MM.1S (cell line): ENCODE results near the gene CAMKK2.
A peak's percentile ranks its signal among the peaks of the same experiment; 100 is the strongest.

Experiments used
- DNase-seq: peaks from one replicate; pipeline ENCODE4 v3.0.0-alpha.2; 2015
- H2AFZ ChIP-seq: fragments of 300-600 bp; sonication (generic); 2 replicates; pipeline ENCODE4 v1.6.0; 2016; ENCODE audit warnings: antibody characterized with exemption, low read length
- H3F3A ChIP-seq: fragments of 300-600 bp; sonication (generic); 2 replicates; pipeline ENCODE4 v1.6.1; 2016; ENCODE audit warnings: mild to moderate bottlenecking, antibody characterized with exemption, low read length, moderate library complexity, mixed read lengths; ENCODE audit not compliant: insufficient read depth
- H3K27ac ChIP-seq: fragments of 300-600 bp; sonication (generic); 2 replicates; pipeline ENCODE4 v1.5.1; 2016; ENCODE audit warnings: mild to moderate bottlenecking, low read length
- H3K27me3 ChIP-seq: fragments of 300-600 bp; sonication (generic); replicated peaks from 2 replicates; pipeline ENCODE4 v1.6.0; 2016; ENCODE audit warnings: low read length; ENCODE audit not compliant: insufficient read depth
- H3K36me3 ChIP-seq: fragments of 300-600 bp; sonication (generic); replicated peaks from 2 replicates; pipeline ENCODE4 v1.6.1; 2016; ENCODE audit warnings: mild to moderate bottlenecking, low read length, mixed read lengths; ENCODE audit not compliant: insufficient read depth
- H3K4me1 ChIP-seq: fragments of 300-600 bp; sonication (generic); 2 replicates; pipeline ENCODE4 v1.6.1; 2016; ENCODE audit warnings: low read length, mixed read lengths
- H3K4me2 ChIP-seq: fragments of 300-600 bp; sonication (generic); 2 replicates; pipeline ENCODE4 v1.6.0; 2016; ENCODE audit warnings: low read depth, low read length
- H3K4me3 ChIP-seq: fragments of 300-600 bp; sonication (generic); 2 replicates; pipeline ENCODE4 v1.5.1; 2016; ENCODE audit warnings: low read length, mixed read lengths
- H3K79me2 ChIP-seq: fragments of 300-600 bp; sonication (generic); 2 replicates; pipeline ENCODE4 v1.6.1; 2016; ENCODE audit warnings: mixed run types, low read length, mixed read lengths
- H3K9ac ChIP-seq: fragments of 300-600 bp; sonication (generic); 2 replicates; pipeline ENCODE4 v1.6.1; 2016; ENCODE audit warnings: low read length, mixed read lengths
- H3K9me2 ChIP-seq: fragments of 300-600 bp; sonication (generic); replicated peaks from 2 replicates; pipeline ENCODE4 v1.6.1; 2016; ENCODE audit warnings: mild to moderate bottlenecking, low read length, mixed read lengths; ENCODE audit not compliant: insufficient read depth
- H3K9me3 ChIP-seq: fragments of 300-600 bp; sonication (generic); replicated peaks from 2 replicates; pipeline ENCODE4 v1.6.1; 2016; ENCODE audit warnings: mild to moderate bottlenecking, low read length, mixed read lengths; ENCODE audit not compliant: insufficient read depth
- H4K20me1 ChIP-seq: fragments of 300-600 bp; sonication (generic); 2 replicates; pipeline ENCODE4 v1.6.1; 2016; ENCODE audit warnings: mild to moderate bottlenecking, low read length, moderate library complexity, mixed read lengths; ENCODE audit not compliant: insufficient read depth
- CTCF ChIP-seq: fragments of 300-600 bp; sonication (generic); IDR thresholded peaks from 2 replicates; pipeline ENCODE4 v1.5.1; 2016; ENCODE audit warnings: antibody characterized with exemption, low read length, mixed read lengths
- EZH2 ChIP-seq: fragments of 300-600 bp; sonication (generic); optimal IDR thresholded peaks from 2 replicates; pipeline ENCODE3; 2017; ENCODE audit warnings: low read depth, mild to moderate bottlenecking, antibody characterized with exemption, low read length, mixed read lengths
- EZH2phosphoT487 ChIP-seq: fragments of 300-600 bp; sonication (generic); IDR thresholded peaks from 2 replicates; pipeline ENCODE4 v1.6.1; 2018; ENCODE audit warnings: antibody characterized with exemption, low read length

The CAMKK2 gene

GRCh38 chr12:121295116-121295745 lies 1.3 kb downstream of the CAMKK2 start:
- no peaks in the 10 kb centered on the region for H4K20me1 ChIP-seq
- peaks cover 14% of the 10 kb centered on the region; the same call in 1 of the 2 replicates for H3F3A ChIP-seq
- peaks cover 49% of the 10 kb centered on the region for H3K79me2 ChIP-seq
- H2AFZ ChIP-seq = no peak overlapping the region
- no peaks in the 10 kb centered on the region for H3K9me2 ChIP-seq
- H3K27me3 ChIP-seq = no peaks in the 10 kb centered on the region
- peak overlapping the region; percentile 78; the same call in 1 of the 2 replicates for H3K9ac ChIP-seq
- TF ChIP-seq CTCF (no peak), EZH2 (no peak)
- peak overlapping the region; percentile 23; the same call in 1 of the 2 replicates for H3K27ac ChIP-seq
- no peaks in the 10 kb centered on the region for H3K9me3 ChIP-seq
- H3K4me2 ChIP-seq = peak overlapping the region; percentile 60
- peak; percentile 17 for DNase-seq
- H3K4me1 ChIP-seq = peaks cover 11% of the 10 kb centered on the region
- H3K4me3 ChIP-seq = peak overlapping the region; percentile 78
- no peaks in the 10 kb centered on the region for H3K36me3 ChIP-seq

GRCh38 chr12:121294151-121294889 lies 2.2 kb downstream of the CAMKK2 start:
- Histone ChIP-seq H3K9me2 (no peaks in the 10 kb centered on the region), H2AFZ (no peak overlapping the region), H3K9ac (no peak overlapping the region), H3K4me3 (no peak overlapping the region), H3K27me3 (no peaks in the 10 kb centered on the region), H3K4me2 (no peak overlapping the region), H3F3A (peaks cover 14% of the 10 kb centered on the region; the same call in 1 of the 2 replicates), H3K4me1 (0 out of 2 replicates have a peak, but pooled peaks cover 4% of the 10 kb centered on the region), H3K36me3 (no peaks in the 10 kb centered on the region), H3K9me3 (no peaks in the 10 kb centered on the region), H4K20me1 (no peaks in the 10 kb centered on the region), H3K27ac (no peak overlapping the region), H3K79me2 (peaks cover 54% of the 10 kb centered on the region)
- TF ChIP-seq CTCF (no peak), EZH2 (no peak), EZH2phosphoT487 (no peak)
- no peak for DNase-seq

GRCh38 chr12:121293603-121294002 lies 2.9 kb downstream of the CAMKK2 start:
- H3K9ac ChIP-seq = no peak overlapping the region
- TF ChIP-seq EZH2phosphoT487 (no peak), CTCF (no peak), EZH2 (no peak)
- H3K9me3 ChIP-seq = no peaks in the 10 kb centered on the region
- H3K36me3 ChIP-seq = no peaks in the 10 kb centered on the region
- peaks cover 54% of the 10 kb centered on the region for H3K79me2 ChIP-seq
- no peaks in the 10 kb centered on the region for H3K27me3 ChIP-seq
- H3K27ac ChIP-seq = no peak overlapping the region
- no peaks in the 10 kb centered on the region for H3K9me2 ChIP-seq
- H3K4me3 ChIP-seq = no peak overlapping the region
- H3K4me1 ChIP-seq = 0 out of 2 replicates have a peak, but pooled peaks cover 4% of the 10 kb centered on the region
- H3K4me2 ChIP-seq = no peak overlapping the region
- peaks cover 14% of the 10 kb centered on the region; the same call in 1 of the 2 replicates for H3F3A ChIP-seq
- no peaks in the 10 kb centered on the region for H4K20me1 ChIP-seq
- H2AFZ ChIP-seq = no peak overlapping the region
- no peak for DNase-seq
